ACC112 (cell line): ENCODE results near the gene RNF220.

Experiments used
- H2AFZ ChIP-seq: fragments of 200-600 bp; sonication (generic); one replicate; pipeline ENCODE4 v1.6.0; 2017; ENCODE audit warnings: antibody characterized with exemption, low read length; ENCODE audit not compliant: unreplicated experiment
- H3K27ac ChIP-seq: fragments of 200-600 bp; sonication (generic); 2 replicates; pipeline ENCODE4 v1.5.1; 2014; ENCODE audit warnings: low read depth, mild to moderate bottlenecking, antibody characterized with exemption, low read length, moderate library complexity
- H3K27me3 ChIP-seq: fragments of 200-600 bp; sonication (generic); 2 replicates; pipeline ENCODE4 v1.6.1; 2014; ENCODE audit warnings: mild to moderate bottlenecking, antibody characterized with exemption, low read length, moderate library complexity, mixed read lengths; ENCODE audit not compliant: insufficient read depth
- H3K36me3 ChIP-seq: fragments of 200-600 bp; sonication (generic); 2 replicates; pipeline ENCODE4 v1.6.1; 2016; ENCODE audit warnings: mild to moderate bottlenecking, antibody characterized with exemption, low read length, moderate library complexity, mixed read lengths; ENCODE audit not compliant: insufficient read depth
- H3K4me1 ChIP-seq: fragments of 200-600 bp; sonication (generic); one replicate; pipeline ENCODE4 v1.6.1; 2016; ENCODE audit warnings: low read length, mixed read lengths; ENCODE audit not compliant: insufficient read depth, unreplicated experiment, control insufficient read depth
- H3K4me3 ChIP-seq: fragments of 200-600 bp; sonication (generic); 2 replicates; pipeline ENCODE4 v1.5.1; 2014; ENCODE audit warnings: mild to moderate bottlenecking, low read depth, low read length
- H3K79me2 ChIP-seq: fragments of 200-600 bp; sonication (generic); one replicate; pipeline ENCODE4 v1.6.0; 2016; ENCODE audit warnings: low read length; ENCODE audit not compliant: control insufficient read depth, unreplicated experiment, insufficient read depth

The RNF220 gene

DNA sequence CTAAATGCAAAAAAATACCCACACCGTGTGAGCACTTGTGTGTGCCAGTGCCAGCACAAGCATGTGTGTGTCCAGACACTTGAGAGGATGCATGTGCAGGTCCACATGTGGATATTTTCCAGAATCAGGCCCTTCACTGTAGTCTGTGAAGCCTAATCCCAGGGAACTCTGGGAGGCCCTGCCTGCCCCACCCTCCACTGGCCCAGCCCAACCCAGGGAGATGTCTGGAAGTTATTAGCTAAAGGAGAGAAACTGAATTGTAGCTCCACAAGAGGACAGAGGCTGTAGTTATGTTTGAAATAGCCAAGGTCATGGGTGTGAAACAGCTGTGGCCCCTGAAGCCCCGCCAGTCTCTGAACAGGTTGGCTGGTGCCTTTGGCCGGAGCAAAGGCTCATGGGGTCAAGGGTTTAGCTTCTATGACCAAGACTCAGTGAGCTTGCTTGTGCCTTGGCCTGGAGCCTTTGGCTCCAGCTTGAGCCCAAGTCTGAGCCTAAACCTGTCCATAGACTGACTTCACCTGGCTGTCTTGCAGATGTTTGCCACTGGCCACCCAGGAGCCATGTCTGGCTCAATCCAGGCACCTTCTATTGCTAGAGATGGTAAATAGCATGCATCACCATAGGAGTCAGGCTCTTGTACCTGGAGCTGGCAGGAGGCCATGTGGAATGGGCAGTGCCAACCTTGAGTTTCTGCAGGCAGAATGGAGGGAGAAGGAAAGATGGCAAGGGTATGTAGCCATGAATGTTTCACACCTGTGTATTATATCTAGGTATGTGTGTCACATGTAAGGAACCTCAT, 199.3 kb downstream of the RNF220 start:
- no peaks in the 10 kb centered on the region for H3K79me2 ChIP-seq
- H3K4me1 ChIP-seq = no peaks in the 10 kb centered on the region
- H2AFZ ChIP-seq = no peak overlapping the region
- H3K4me3 ChIP-seq = no peak overlapping the region
- no peaks in the 10 kb centered on the region for H3K36me3 ChIP-seq
- peaks cover 54% of the 10 kb centered on the region for H3K27me3 ChIP-seq
- H3K27ac ChIP-seq = no peak overlapping the region

DNA sequence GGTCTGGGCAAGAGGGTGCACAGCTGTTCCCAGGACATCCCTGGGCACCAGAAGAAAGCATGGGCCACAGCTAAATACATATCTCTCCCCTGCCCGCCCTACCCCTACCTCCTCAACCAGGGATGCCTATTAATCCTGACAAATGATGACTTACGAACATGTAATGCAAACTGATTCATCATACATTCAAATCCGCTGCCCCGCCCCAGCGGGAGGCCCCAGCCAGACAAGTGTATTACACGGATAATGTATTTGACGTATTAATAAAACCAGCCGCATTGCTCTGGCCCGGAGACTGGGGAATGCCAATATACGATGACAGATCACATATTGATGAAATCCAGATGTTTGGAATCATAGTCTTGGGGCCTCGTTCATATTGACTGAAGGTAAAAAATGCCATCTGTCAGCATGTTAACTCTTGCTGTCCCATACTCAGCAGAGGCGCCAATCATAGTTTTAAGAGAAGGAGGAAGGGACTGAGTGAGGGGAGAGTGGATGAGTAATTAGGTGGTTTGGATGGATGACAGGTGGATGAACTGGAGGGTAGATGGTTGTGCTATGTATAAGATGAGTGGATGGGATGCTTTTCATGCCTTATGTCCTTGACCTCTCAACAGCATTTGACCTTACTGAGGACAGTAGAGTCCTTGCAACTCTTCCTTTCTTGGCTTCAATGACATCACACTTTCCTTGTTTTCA, 201.0 kb downstream of the RNF220 start:
- Histone ChIP-seq H2AFZ (no peak overlapping the region), H3K27ac (no peak overlapping the region), H3K27me3 (peaks cover 39% of the 10 kb centered on the region), H3K4me1 (no peaks in the 10 kb centered on the region), H3K4me3 (no peak overlapping the region), H3K79me2 (no peaks in the 10 kb centered on the region), H3K36me3 (no peaks in the 10 kb centered on the region)

DNA sequence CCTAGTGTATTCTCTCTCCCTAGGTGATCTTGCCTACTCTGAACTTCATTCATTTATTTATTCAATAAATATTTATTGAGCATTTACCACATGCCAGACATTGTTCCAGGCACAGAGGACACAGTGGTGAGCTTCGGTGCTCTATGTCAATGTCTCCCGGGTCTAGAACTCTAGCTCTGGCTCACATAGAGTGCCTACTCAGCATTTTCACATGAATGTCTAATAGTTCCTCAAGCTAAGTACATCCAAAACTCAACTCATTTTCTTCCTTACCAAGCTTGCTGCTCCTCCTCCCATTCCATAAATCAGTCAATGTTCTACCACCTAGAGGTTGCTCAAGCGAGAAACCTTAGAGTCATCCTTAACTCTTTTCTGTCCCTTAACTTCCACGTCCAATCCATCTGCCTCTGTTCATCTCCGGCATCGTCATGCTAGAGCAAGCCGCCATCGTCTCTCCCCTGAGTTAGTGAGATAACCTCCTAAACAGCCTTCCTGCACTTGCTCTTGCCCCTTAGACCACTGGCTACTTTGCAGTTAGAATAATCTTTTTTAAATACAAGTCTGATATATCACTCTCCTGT, 201.7 kb downstream of the RNF220 start:
- Histone ChIP-seq H2AFZ (no peak overlapping the region), H3K36me3 (no peaks in the 10 kb centered on the region), H3K79me2 (no peaks in the 10 kb centered on the region), H3K27ac (no peak overlapping the region), H3K4me3 (no peak overlapping the region), H3K4me1 (no peaks in the 10 kb centered on the region), H3K27me3 (peaks cover 32% of the 10 kb centered on the region)

DNA sequence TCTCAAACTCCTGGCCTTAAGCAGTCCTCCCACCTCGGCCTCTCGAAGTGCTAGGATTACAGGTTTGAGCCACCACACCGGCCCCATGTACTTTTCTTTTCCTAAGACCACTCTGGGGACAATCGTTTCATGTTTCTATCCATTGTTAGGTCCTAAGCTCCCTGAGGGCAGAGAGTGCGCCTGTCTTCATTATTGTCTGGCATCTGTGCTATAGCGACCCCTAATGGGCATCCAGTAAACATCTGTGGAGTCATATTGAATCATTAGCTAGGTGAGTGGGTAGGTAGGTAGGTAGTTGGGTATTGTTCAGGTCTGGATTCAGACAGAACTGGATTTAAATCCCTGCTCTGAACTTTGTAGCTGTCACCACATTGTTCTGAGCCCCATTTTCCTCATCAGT, 203.1 kb downstream of the RNF220 start:
- Histone ChIP-seq H3K79me2 (no peaks in the 10 kb centered on the region), H3K36me3 (no peaks in the 10 kb centered on the region), H3K27me3 (peaks cover 19% of the 10 kb centered on the region), H3K4me3 (no peak overlapping the region), H2AFZ (no peak overlapping the region), H3K4me1 (no peaks in the 10 kb centered on the region), H3K27ac (no peak overlapping the region)

DNA sequence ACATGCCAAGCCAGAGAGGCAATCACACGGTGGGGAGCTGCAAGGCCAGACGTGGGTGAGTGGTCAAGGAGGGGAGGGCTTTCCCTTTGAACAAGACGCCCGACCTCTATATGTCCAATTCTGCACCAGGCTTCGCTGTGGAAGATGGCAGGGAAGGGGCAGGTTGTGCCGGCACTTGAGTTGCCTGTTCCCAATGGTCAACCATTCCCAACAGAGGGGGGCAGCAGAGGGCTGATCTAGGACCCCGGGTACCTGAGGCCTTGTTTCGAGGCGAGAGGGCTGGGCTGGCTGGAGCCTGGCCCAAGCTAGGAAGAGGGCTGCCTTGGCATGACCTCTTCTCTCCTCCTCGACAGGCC, 204.3 kb downstream of the RNF220 start:
- H3K79me2 ChIP-seq = no peaks in the 10 kb centered on the region
- no peak overlapping the region for H3K4me3 ChIP-seq
- H2AFZ ChIP-seq = no peak overlapping the region
- no peaks in the 10 kb centered on the region for H3K36me3 ChIP-seq
- H3K4me1 ChIP-seq = no peaks in the 10 kb centered on the region
- no peak overlapping the region for H3K27ac ChIP-seq
- H3K27me3 ChIP-seq = peaks cover 8% of the 10 kb centered on the region

DNA sequence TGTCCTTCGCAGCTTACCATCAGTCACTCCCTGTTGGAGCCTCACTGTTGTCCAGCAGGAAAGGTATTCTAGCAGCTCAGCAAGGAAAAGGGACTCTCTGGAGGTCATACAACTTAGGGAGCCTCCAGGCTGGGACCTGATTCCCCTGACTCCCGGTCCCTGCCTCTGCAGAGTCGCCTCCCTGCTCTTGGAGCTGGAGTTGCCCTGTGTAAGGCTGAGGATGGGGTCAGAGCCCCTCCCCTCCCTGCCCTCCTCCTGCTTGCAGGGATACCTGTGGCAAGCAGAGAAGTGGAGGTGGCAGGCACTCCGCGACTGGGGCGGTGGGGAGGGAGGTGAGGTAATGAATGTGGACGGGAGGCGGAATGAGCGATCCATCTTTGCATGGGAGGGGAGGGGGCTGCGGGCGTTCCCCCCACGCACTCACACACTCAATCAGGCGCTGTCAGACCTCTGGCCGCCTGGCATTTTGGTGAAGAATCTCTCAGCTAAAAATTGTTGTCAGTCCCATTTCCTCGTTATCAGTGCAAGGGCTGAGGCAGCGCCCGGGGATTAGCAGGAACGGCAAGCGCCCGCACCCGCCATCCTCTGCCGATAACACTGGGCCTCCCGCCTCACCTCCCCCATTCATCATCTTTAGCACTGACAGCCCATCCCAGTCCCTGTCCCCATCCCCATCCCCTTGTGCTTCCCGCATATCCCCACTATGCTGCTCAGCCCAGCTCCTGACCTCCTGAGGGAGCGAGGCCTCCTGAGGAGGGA, 204.9 kb downstream of the RNF220 start:
- no peak overlapping the region for H3K27ac ChIP-seq
- no peaks in the 10 kb centered on the region for H3K79me2 ChIP-seq
- H3K4me1 ChIP-seq = no peaks in the 10 kb centered on the region
- H3K27me3 ChIP-seq = peaks cover 5% of the 10 kb centered on the region; the same call in 1 of the 2 replicates
- no peaks in the 10 kb centered on the region for H3K36me3 ChIP-seq
- H2AFZ ChIP-seq = no peak overlapping the region
- H3K4me3 ChIP-seq = no peak overlapping the region

DNA sequence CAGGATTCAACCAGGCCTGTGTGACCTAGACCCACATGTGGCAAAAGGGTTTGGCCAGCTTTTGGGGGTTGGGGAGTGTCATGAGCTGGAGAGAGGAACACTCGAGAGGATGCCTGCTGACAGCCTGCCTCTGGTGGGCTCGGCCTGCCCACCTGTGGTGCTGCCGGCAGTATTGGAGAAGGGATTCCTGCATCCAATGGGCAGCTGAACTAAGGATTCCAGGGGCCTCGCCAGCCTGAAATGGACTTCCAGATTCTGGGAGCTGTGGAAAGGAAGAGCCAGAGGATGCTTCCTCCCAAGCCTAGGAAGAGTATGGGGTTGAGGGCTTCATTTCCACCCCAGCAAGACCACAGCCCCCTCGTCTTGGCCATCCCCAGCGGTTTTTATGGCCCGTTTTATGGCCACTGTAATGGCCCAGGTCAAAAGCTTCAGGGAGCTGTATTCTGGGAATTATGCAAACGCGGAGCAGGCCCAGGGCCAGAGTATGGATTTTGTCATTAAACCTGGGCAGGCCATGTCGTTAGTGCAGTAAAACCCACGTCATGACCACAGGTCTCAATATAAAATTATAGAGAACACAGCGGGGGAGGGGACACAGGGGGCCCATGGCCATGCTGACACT, 205.6 kb downstream of the RNF220 start:
- no peaks in the 10 kb centered on the region for H3K79me2 ChIP-seq
- H3K27ac ChIP-seq = no peak overlapping the region
- H3K27me3 ChIP-seq = peaks cover 5% of the 10 kb centered on the region; the same call in 1 of the 2 replicates
- no peak overlapping the region for H2AFZ ChIP-seq
- H3K4me1 ChIP-seq = no peaks in the 10 kb centered on the region
- no peak overlapping the region for H3K4me3 ChIP-seq
- no peaks in the 10 kb centered on the region for H3K36me3 ChIP-seq

DNA sequence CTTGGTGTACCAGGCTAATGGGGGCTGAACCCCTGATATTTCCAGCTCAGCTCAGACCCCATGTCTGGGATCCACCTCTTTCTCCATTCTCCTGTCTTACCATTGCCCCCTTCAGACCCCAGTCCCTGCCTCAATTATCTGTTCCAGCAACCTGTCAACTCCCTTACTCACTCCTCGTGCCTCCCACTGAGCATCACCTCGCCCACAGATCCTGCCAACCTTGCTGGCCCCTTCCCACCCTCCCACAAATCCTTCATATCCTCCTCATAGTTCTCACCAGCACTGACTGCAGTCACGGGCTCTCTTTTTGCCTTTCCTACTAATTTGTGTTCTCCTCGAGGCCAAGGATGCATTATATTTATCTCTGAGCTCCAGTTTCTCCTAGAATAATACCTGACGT, 206.4 kb downstream of the RNF220 start:
- Histone ChIP-seq H3K79me2 (no peaks in the 10 kb centered on the region), H3K27me3 (peaks cover 5% of the 10 kb centered on the region; the same call in 1 of the 2 replicates), H3K36me3 (no peaks in the 10 kb centered on the region), H2AFZ (no peak overlapping the region), H3K4me1 (no peaks in the 10 kb centered on the region), H3K27ac (no peak overlapping the region), H3K4me3 (no peak overlapping the region)

DNA sequence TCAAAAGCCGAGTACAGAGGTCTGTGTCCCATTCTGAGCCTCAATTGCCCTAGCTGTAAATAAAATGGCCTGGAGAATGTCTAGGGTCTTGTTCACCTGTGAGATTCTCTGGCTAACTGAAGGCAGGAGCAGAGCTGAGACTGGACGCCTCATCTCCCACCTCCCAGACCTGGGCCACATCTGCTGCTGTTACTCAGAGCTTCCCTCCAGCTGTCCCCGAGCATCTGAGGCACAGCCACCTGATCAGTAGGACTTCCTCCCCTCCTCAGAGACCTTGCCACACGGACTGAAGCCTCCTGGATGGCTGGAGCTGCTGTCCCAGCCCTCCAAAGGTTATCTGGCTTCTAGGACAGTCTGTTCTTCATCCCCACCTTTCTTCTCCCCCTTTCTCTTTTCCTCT, 206.8 kb downstream of the RNF220 start:
- no peaks in the 10 kb centered on the region for H3K79me2 ChIP-seq
- no peak overlapping the region for H3K27ac ChIP-seq
- H3K4me1 ChIP-seq = no peaks in the 10 kb centered on the region
- no peak overlapping the region for H2AFZ ChIP-seq
- H3K4me3 ChIP-seq = no peak overlapping the region
- no peaks in the 10 kb centered on the region for H3K36me3 ChIP-seq
- H3K27me3 ChIP-seq = peaks cover 5% of the 10 kb centered on the region; the same call in 1 of the 2 replicates

DNA sequence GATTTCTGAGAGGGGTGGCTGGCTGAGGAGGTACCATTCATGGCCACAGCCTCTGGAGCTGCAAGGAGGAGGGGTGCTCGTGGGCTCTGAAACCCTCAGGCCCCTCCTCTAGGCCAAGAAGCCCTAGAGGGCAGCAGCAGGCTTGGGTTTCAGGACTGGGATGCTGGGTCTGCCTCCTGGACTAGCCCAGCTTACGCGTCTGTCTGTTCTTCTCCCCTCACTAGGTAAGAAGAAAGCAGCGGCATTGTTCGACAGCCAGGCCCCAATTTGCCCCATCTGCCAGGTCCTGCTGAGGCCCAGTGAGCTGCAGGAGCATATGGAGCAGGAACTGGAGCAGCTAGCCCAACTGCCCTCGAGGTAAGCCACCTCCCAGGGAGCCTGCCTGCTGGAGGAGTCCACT, 208.9 kb downstream of the RNF220 start:
- H3K36me3 ChIP-seq = no peaks in the 10 kb centered on the region
- no peaks in the 10 kb centered on the region for H3K79me2 ChIP-seq
- H3K4me3 ChIP-seq = no peak overlapping the region
- H3K4me1 ChIP-seq = peaks cover 14% of the 10 kb centered on the region
- no peak overlapping the region for H2AFZ ChIP-seq
- H3K27me3 ChIP-seq = no peaks in the 10 kb centered on the region
- H3K27ac ChIP-seq = no peak overlapping the region
